ENCODE measurements around the gene MLLT11.
A peak's percentile ranks its signal among the peaks of the same experiment; 100 is the strongest.
"Not testable (repeated sequence)": the region's sequence is repeated elsewhere in the genome, so short reads cannot be mapped to it uniquely, and the experiment has no call there.

Gene MLLT11

GRCh38 chr1:151058692-151059091, 1.5 kb upstream of the MLLT11 start:
- peak; percentile 18 for DNase-seq

- peak; percentile 91 for DNase-seq
These were observed 839 bp upstream of the MLLT11 start, which contains the start of gene CDC42SE1 for GRCh38 chr1:151059109-151060006. TSS of gene CDC42SE1 (minus strand) at chr1:151059622. CDS start at chr1:151055730, 3,892 bp downstream.

- DNase-seq: no peak
These were observed 642 bp downstream of the MLLT11 start for GRCh38 chr1:151060657-151061421.

- no peak for DNase-seq
These were observed 1.5 kb downstream of the MLLT11 start for GRCh38 chr1:151061704-151062103.

- peak; percentile 65 for DNase-seq
These were observed 2.7 kb downstream of the MLLT11 start for GRCh38 chr1:151062741-151063371.

GRCh38 chr1:151065089-151065645, 5.0 kb downstream of the MLLT11 start:
- no peak for DNase-seq

GRCh38 chr1:151067185-151067584, 7.0 kb downstream of the MLLT11 start:
- no peak for DNase-seq

GRCh38 chr1:151069103-151069486, 8.9 kb downstream of the MLLT11 start:
- no peak for DNase-seq

GRCh38 chr1:151070474-151071276, 10.5 kb downstream of the MLLT11 start, which contains the start of gene GABPB2:
TSS of gene GABPB2 (plus strand) at chr1:151070761. CDS start at chr1:151088190, 17,429 bp downstream.
- DNase-seq: peak; percentile 88

- DNase-seq: no peak
These were observed 12.0 kb downstream of the MLLT11 start for GRCh38 chr1:151072224-151072623.

GRCh38 chr1:151085953-151086559, 25.9 kb downstream of the MLLT11 start:
- no peak for DNase-seq

- not testable (repeated sequence) for DNase-seq
These were observed 37.2 kb downstream of the MLLT11 start for GRCh38 chr1:151097426-151097825.

- no peak for DNase-seq
These were observed 37.9 kb downstream of the MLLT11 start for GRCh38 chr1:151098126-151098525.

- no peak for DNase-seq
These were observed 44.4 kb downstream of the MLLT11 start for GRCh38 chr1:151104630-151105029.

GRCh38 chr1:151106894-151107293, 46.7 kb downstream of the MLLT11 start:
- peak; percentile 3 for DNase-seq

GRCh38 chr1:151108331-151108730, 48.1 kb downstream of the MLLT11 start:
- DNase-seq: no peak

- DNase-seq: no peak
These were observed 53.7 kb downstream of the MLLT11 start for GRCh38 chr1:151113877-151114276.

All from suppressor macrophage treated with lipopolysaccharide for 4 hours (primary cell).